Measurements from ENCODE around the gene LARGE1.

LARGE1 gene

GRCh38 chr22:33674357-33674756 is 245.9 kb downstream of the LARGE1 start:
- no peak overlapping the region for H3K4me3 ChIP-seq (ENCODE audit: low read length)
- no peak for DNase-seq (ENCODE audit: low read depth)
- no peak for TF ChIP-seq CTCF (conservative IDR thresholded peaks at IDR 0.05; ENCODE audit: low read length)

- H3K4me3 ChIP-seq (ENCODE audit: low read length) = no peak overlapping the region
- DNase-seq (ENCODE audit: low read depth) = no peak
- no peak for TF ChIP-seq CTCF (conservative IDR thresholded peaks at IDR 0.05; ENCODE audit: low read length)
These were observed 250.5 kb downstream of the LARGE1 start for GRCh38 chr22:33669746-33670145.

GRCh38 chr22:33666961-33667619 is 253.2 kb downstream of the LARGE1 start:
- no peak for TF ChIP-seq CTCF (conservative IDR thresholded peaks at IDR 0.05; ENCODE audit: low read length)
- DNase-seq (ENCODE audit: low read depth) = no peak
- H3K4me3 ChIP-seq (ENCODE audit: low read length) = no peak overlapping the region

- DNase-seq (ENCODE audit: low read depth) = no peak
- no peak for TF ChIP-seq CTCF (conservative IDR thresholded peaks at IDR 0.05; ENCODE audit: low read length)
- H3K4me3 ChIP-seq (ENCODE audit: low read length) = no peak overlapping the region
These were observed 253.9 kb downstream of the LARGE1 start for GRCh38 chr22:33666279-33666960.

GRCh38 chr22:33659448-33659847 is 260.8 kb downstream of the LARGE1 start:
- H3K4me3 ChIP-seq (ENCODE audit: low read length) = no peak overlapping the region
- peak; percentile 58 for DNase-seq (ENCODE audit: low read depth)
- TF ChIP-seq CTCF (conservative IDR thresholded peaks at IDR 0.05; ENCODE audit: low read length) = no peak

- H3K4me3 ChIP-seq (ENCODE audit: low read length) = no peak overlapping the region
- peak; percentile 90 for DNase-seq (ENCODE audit: low read depth)
- TF ChIP-seq CTCF (conservative IDR thresholded peaks at IDR 0.05; ENCODE audit: low read length) = no peak
These were observed 261.5 kb downstream of the LARGE1 start for GRCh38 chr22:33658775-33659174.

- no peak for DNase-seq (ENCODE audit: low read depth)
- no peak overlapping the region for H3K4me3 ChIP-seq (ENCODE audit: low read length)
- no peak for TF ChIP-seq CTCF (conservative IDR thresholded peaks at IDR 0.05; ENCODE audit: low read length)
These were observed 262.6 kb downstream of the LARGE1 start for GRCh38 chr22:33657670-33658069.
